IMR-90 (cell line): ENCODE results near the gene PTPRG. TPM values are rescaled to one million over a fixed set of nuclear protein-coding genes. Genes with fewer than 3 reads are reported as not detected.

Source experiments
- ATAC-seq: fragments of 200-7000 bp; cut with Tn5 transposase; 2 replicates; pipeline ENCODE4 v1.9.1; 2020; ENCODE audit warnings: low read depth, mild to moderate bottlenecking, moderate library complexity
- BruUV-seq: library from RNA; stranded (reverse); fragments of 400-500 nt; replicated peaks from 2 replicates; lab custom pipeline; 2021; lab: Mats Ljungman, UMichigan
- CTCF ChIA-PET: fragments of 300-600 bp; formaldehyde crosslinking; extraction: SDS; loops from one replicate; lab custom pipeline; 2021; ENCODE audit warnings: antibody characterized with exemption; lab: Yijun Ruan, JAX
- POLR2A ChIA-PET: fragments of 300-600 bp; sonication (Branson Sonifier 250); formaldehyde crosslinking; loops from one replicate; lab custom pipeline; 2022; ENCODE audit warnings: antibody characterized with exemption; ENCODE audit not compliant: unreplicated experiment; lab: Charles Lee
- DNase-seq: peaks from one replicate; pipeline ENCODE4 v3.0.0; 2013
- H2AFZ ChIP-seq: replicated peaks from 2 replicates; pipeline ENCODE3; 2013; ENCODE audit warnings: low read length, mild to moderate bottlenecking; ENCODE audit not compliant: poor library complexity
- H2AK5ac ChIP-seq: 2 replicates; pipeline ENCODE4 v1.6.1; 2013; ENCODE audit warnings: low read depth, low read length, inconsistent platforms
- H2AK9ac ChIP-seq: replicated peaks from 2 replicates; pipeline ENCODE3; 2013; ENCODE audit warnings: mild to moderate bottlenecking, low read depth, low read length, moderate library complexity; ENCODE audit not compliant: poor library complexity
- H2BK120ac ChIP-seq: 2 replicates; pipeline ENCODE4 v1.6.1; 2013; ENCODE audit warnings: low read depth, low read length, inconsistent platforms
- H2BK15ac ChIP-seq: 3 replicates; pipeline ENCODE4 v1.6.1; 2013; ENCODE audit warnings: low read depth, low read length, inconsistent platforms
- H2BK20ac ChIP-seq: 2 replicates; pipeline ENCODE4 v1.6.1; 2013; ENCODE audit warnings: low read depth, mild to moderate bottlenecking, inconsistent platforms, low read length, moderate library complexity
- H2BK5ac ChIP-seq: 2 replicates; pipeline ENCODE4 v1.6.1; 2013; ENCODE audit warnings: mild to moderate bottlenecking, low read depth, low read length, inconsistent platforms; ENCODE audit not compliant: poor library complexity, severe bottlenecking
- H3K14ac ChIP-seq: replicated peaks from 2 replicates; pipeline ENCODE4 v1.6.1; 2013; ENCODE audit warnings: low read depth, low read length, inconsistent platforms
- H3K18ac ChIP-seq: 2 replicates; pipeline ENCODE4 v1.6.1; 2013; ENCODE audit warnings: low read depth, low read length, control low read depth
- H3K23ac ChIP-seq: 2 replicates; pipeline ENCODE4 v1.6.1; 2013; ENCODE audit warnings: low read depth, low read length, inconsistent platforms
- H3K27ac ChIP-seq: 2 replicates; pipeline ENCODE4 v1.5.1; 2013; ENCODE audit warnings: mild to moderate bottlenecking, control low read depth, low read length; ENCODE audit not compliant: insufficient read depth
- H3K27me3 ChIP-seq: 2 replicates; pipeline ENCODE4 v1.6.1; 2013; ENCODE audit warnings: low read length; ENCODE audit not compliant: control insufficient read depth, insufficient read depth
- H3K36me3 ChIP-seq: 2 replicates; pipeline ENCODE4 v1.6.1; 2013; ENCODE audit warnings: low read length, mixed read lengths; ENCODE audit not compliant: control insufficient read depth, insufficient read depth
- H3K4ac ChIP-seq: 2 replicates; pipeline ENCODE4 v1.6.1; 2013; ENCODE audit warnings: low read depth, low read length, inconsistent platforms
- H3K4me1 ChIP-seq: 2 replicates; pipeline ENCODE4 v1.6.1; 2013; ENCODE audit warnings: low read length, mixed read lengths; ENCODE audit not compliant: control insufficient read depth, insufficient read depth
- H3K4me2 ChIP-seq: 2 replicates; pipeline ENCODE4 v1.6.1; 2013; ENCODE audit warnings: low read depth, mild to moderate bottlenecking, control low read depth, low read length, moderate library complexity
- H3K4me3 ChIP-seq: 2 replicates; pipeline ENCODE4 v1.5.1; 2013; ENCODE audit warnings: low read depth, mild to moderate bottlenecking, control low read depth, low read length, moderate library complexity; ENCODE audit not compliant: insufficient read depth
- H3K56ac ChIP-seq: 2 replicates; pipeline ENCODE4 v1.6.1; 2013; ENCODE audit warnings: low read length, inconsistent platforms; ENCODE audit not compliant: insufficient read depth; ENCODE audit errors: extremely low read depth
- H3K79me1 ChIP-seq, 2 experiments: 2 replicates each; pipeline ENCODE4 v1.6.1; 2013; ENCODE audit warnings: low read length in 2 of 2, inconsistent platforms in 1 of 2, low read depth in 1 of 2
- H3K9ac ChIP-seq: 2 replicates; pipeline ENCODE4 v1.6.1; 2013; ENCODE audit warnings: low read depth, low read length, control low read depth
- H3K9me1 ChIP-seq: 2 replicates; pipeline ENCODE4 v1.6.1; 2013; ENCODE audit warnings: low read length, inconsistent platforms; ENCODE audit not compliant: insufficient read depth
- H3K9me3 ChIP-seq: 2 replicates; pipeline ENCODE4 v1.6.1; 2013; ENCODE audit warnings: low read length; ENCODE audit not compliant: control insufficient read depth, insufficient read depth
- H4K20me1 ChIP-seq: 2 replicates; pipeline ENCODE4 v1.6.1; 2013; ENCODE audit warnings: low read length, inconsistent platforms; ENCODE audit not compliant: insufficient read depth
- H4K5ac ChIP-seq: 2 replicates; pipeline ENCODE4 v1.6.1; 2013; ENCODE audit warnings: mild to moderate bottlenecking, low read depth, low read length, control low read depth
- H4K8ac ChIP-seq, 2 experiments: 2 replicates each; pipeline ENCODE4 v1.6.1; 2013; ENCODE audit warnings: low read depth in 2 of 2, low read length in 2 of 2, control low read depth in 1 of 2, inconsistent platforms in 1 of 2
- H4K91ac ChIP-seq: 2 replicates; pipeline ENCODE4 v1.6.1; 2013; ENCODE audit warnings: low read depth, low read length, inconsistent platforms; ENCODE audit not compliant: insufficient read depth
- CEBPB ChIP-seq: IDR thresholded peaks from 2 replicates; pipeline ENCODE4 v1.6.1; 2012; ENCODE audit warnings: low read depth, low read length, improper control_type of control experiment
- CTCF ChIP-seq: conservative IDR thresholded peaks from 2 replicates; pipeline ENCODE4 v1.5.1; 2012; ENCODE audit warnings: mild to moderate bottlenecking, low read depth, low read length, improper control_type of control experiment
- MAFK ChIP-seq: IDR thresholded peaks from 2 replicates; pipeline ENCODE4 v1.6.1; 2012; ENCODE audit warnings: low read depth, low read length, improper control_type of control experiment
- MAZ ChIP-seq: IDR thresholded peaks from 2 replicates; pipeline ENCODE4 v1.6.1; 2012; ENCODE audit warnings: low read depth, mild to moderate bottlenecking, low read length, improper control_type of control experiment, moderate library complexity, borderline replicate concordance
- RAD21 ChIP-seq: IDR thresholded peaks from 2 replicates; pipeline ENCODE4 v1.6.1; 2012; ENCODE audit warnings: low read length, improper control_type of control experiment
- SMC3 ChIP-seq: fragments of 150-350 bp; IDR thresholded peaks from 2 replicates; pipeline ENCODE4 v1.6.1; 2016; ENCODE audit warnings: low read depth, mild to moderate bottlenecking, antibody characterized with exemption, low read length, moderate library complexity
- WGBS, 2 experiments: methylation state at CpG; one replicate each; pipeline versions ENCODE4 v1.1.5 to v1.1.7; 2013; ENCODE audit warnings: missing lambda C conversion rate in 2 of 2; ENCODE audit not compliant: insufficient read length in 1 of 2; ENCODE audit errors: extremely low coverage in 2 of 2; 5-methylcytosine and 5-hydroxymethylcytosine counted together
- dilution Hi-C: fragments of 300-500 bp; cut with HindIII; formaldehyde crosslinking; loops from one replicate; pipeline ENCODE4 v1.14.3; 2018; ENCODE audit warnings: low sequenced_read_pairs; ENCODE audit not compliant: unreplicated experiment
- in situ Hi-C: fragments of 300-500 bp; cut with MboI; formaldehyde crosslinking; loops from 3 replicates; pipeline ENCODE4 v1.14.3; 2019; ENCODE audit warnings: low sequenced_read_pairs, inconsistent platforms, mixed read lengths
- intact Hi-C: fragments of 100-400 bp; cut with micrococcal nuclease; formaldehyde crosslinking; loops from 2 replicates; pipeline ENCODE4 v1.10.0; 2022
- polyA plus RNA-seq, 3 experiments: library from polyadenylated mRNA; depleted of rRNA; stranded (reverse); fragments of >200 nt; gene quantifications; 2 replicates each; pipeline ENCODE4 v1.2.3, GENCODE V29; 2012; ENCODE audit warnings: low replicate concordance in 1 of 3
- total RNA-seq: library from RNA; depleted of rRNA; stranded (reverse); fragments of >200 nt; gene quantifications from 2 replicates; pipeline ENCODE4 v1.2.3, GENCODE V29; 2012

PTPRG gene
- total and polyA plus RNA-seq, 2 of the 4 experiments (the other 2 are of a cell fraction), result 7.7 to 31.0 TPM

- ATAC-seq (no peak), DNase-seq (peak; percentile 28)
- H3K18ac ChIP-seq, result no peak overlapping the region
- H2AK5ac ChIP-seq, result no peak overlapping the region
- no peak overlapping the region for H4K8ac ChIP-seq
- POLR2A ChIA-PET, result no interaction called here
- no peak overlapping the region for H3K4me2 ChIP-seq
- dilution Hi-C loops (no loop called here), intact Hi-C loops (no loop called here), in situ Hi-C loops (no loop called here)
- no peaks in the 10 kb centered on the region for H4K20me1 ChIP-seq
- no peak overlapping the region for H3K14ac ChIP-seq
- no peak overlapping the region for H3K9ac ChIP-seq
- H3K56ac ChIP-seq, result no peak overlapping the region
- H4K91ac ChIP-seq, result no peak overlapping the region
- CTCF ChIA-PET, result interaction anchor here (0.6 to 1.2 kb wide), 2 partner anchors 8 to 64 kb away, joined by 3 to 5 read pairs; no protein-coding TSS in a partner anchor
- no peaks in the 10 kb centered on the region for H3K9me1 ChIP-seq
- no peak overlapping the region for H2BK120ac ChIP-seq
- no peak overlapping the region for H3K4me3 ChIP-seq
- no peak overlapping the region for H2BK5ac ChIP-seq
- no peak overlapping the region for H3K27ac ChIP-seq
- no peak overlapping the region for H3K4ac ChIP-seq
- TF ChIP-seq SMC3 (no peak), CTCF (peak; percentile 31), MAZ (no peak), CEBPB (no peak), MAFK (no peak), RAD21 (peak; percentile 23; the same call in 1 of the 2 replicates)
- no peak overlapping the region for H2AFZ ChIP-seq
- no peak overlapping the region for H3K23ac ChIP-seq
- peaks cover 3% of the 10 kb centered on the region for H3K27me3 ChIP-seq
- no peak overlapping the region for H2BK15ac ChIP-seq
- no peaks in the 10 kb centered on the region for H3K79me1 ChIP-seq
- H2AK9ac ChIP-seq, result no peak overlapping the region
- BruUV-seq, result no TSS peak
- no peak overlapping the region for H2BK20ac ChIP-seq
- H3K36me3 ChIP-seq, result no peaks in the 10 kb centered on the region
- no peak overlapping the region for H4K5ac ChIP-seq
- WGBS, 2 experiments, result no CpG with 5 or more reads among the region's 1 CpG
- no peaks in the 10 kb centered on the region for H3K4me1 ChIP-seq
- no peaks in the 10 kb centered on the region for H3K9me3 ChIP-seq
Observed at GRCh38 chr3:61530355-61530754, 31.0 kb upstream of the PTPRG start.
